Upper lobe of right lung (tissue), 1 donor: ENCODE data around the gene MEGF6. TPM values are rescaled to one million over a fixed set of nuclear protein-coding genes. Genes with fewer than 3 reads are reported as not detected.

Experiments
- ATAC-seq: fragments of 200-7000 bp; cut with Tn5 transposase; one replicate; pipeline ENCODE4 v1.9.1; 2020; ENCODE audit warnings: mild to moderate bottlenecking, moderate library complexity
- DNase-seq: peaks from one replicate; pipeline ENCODE4 v3.0.0-alpha.2; 2020
- H3K27ac ChIP-seq: fragments of 200-600 bp; one replicate; pipeline ENCODE4 v1.8.0; 2022
- H3K27me3 ChIP-seq: fragments of 200-600 bp; one replicate; pipeline ENCODE4 v1.8.0; 2022; ENCODE audit warnings: mild to moderate bottlenecking
- H3K36me3 ChIP-seq: fragments of 200-600 bp; one replicate; pipeline ENCODE4 v1.8.0; 2022
- H3K4me1 ChIP-seq: fragments of 200-600 bp; one replicate; pipeline ENCODE4 v1.8.0; 2022
- H3K4me3 ChIP-seq: fragments of 200-600 bp; one replicate; pipeline ENCODE4 v1.8.0; 2022; ENCODE audit warnings: mild to moderate bottlenecking
- H3K9me3 ChIP-seq: fragments of 200-600 bp; one replicate; pipeline ENCODE4 v1.8.0; 2022
- intact Hi-C: fragments of 100-400 bp; cut with DNase I; formaldehyde crosslinking; loops from one replicate; pipeline ENCODE4 v1.11.0; 2022
- total RNA-seq: library from RNA; stranded (reverse); fragmentation: NEBNext Ultra II Directional; extraction: Animal tissue kit (Norgen Biotek cat#: 25700); gene quantifications from one replicate; pipeline ENCODE4 v1.2.1, GENCODE V29; 2021
- TF ChIP-seq, protein P1 (sequence below): fragments of 200-600 bp; IDR thresholded peaks from one replicate; pipeline ENCODE4 v1.8.0; 2022; ENCODE audit warnings: antibody characterized with exemption
- donor health status: DM: no; HTN: yes; CAD: no; lungs with severe emphysema.

MEGF6 gene
- total RNA-seq, 1 donor from 2014 or later = 96.6 TPM

DNA sequence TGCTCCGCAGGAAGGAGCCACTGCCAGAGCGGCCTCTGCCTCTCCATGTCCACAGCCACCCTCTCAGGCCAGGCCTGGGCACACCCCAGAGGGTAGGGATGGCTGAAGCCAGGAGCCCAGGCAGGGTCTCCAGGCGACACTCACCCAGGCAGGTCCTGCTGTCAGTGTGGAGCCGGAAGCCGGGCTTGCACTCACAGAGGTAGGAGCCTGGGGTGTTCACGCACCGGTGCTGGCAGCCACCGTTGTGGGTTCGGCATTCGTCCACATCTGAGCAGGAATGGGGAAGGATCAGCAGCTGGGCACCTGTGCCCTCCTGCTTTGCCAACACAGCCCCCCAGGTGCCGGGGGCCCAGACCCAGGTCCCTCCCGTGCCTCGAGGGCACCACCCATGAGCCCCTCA is 87.3 kb downstream of the MEGF6 start:
- DNase-seq (no peak), ATAC-seq (no peak)
- Histone ChIP-seq H3K4me1 (peaks cover 3% of the 10 kb centered on the region), H3K4me3 (no peak overlapping the region), H3K9me3 (no peaks in the 10 kb centered on the region), H3K36me3 (no peaks in the 10 kb centered on the region), H3K27me3 (no peaks in the 10 kb centered on the region), H3K27ac (no peak overlapping the region)
- TF ChIP-seq, protein P1, sequence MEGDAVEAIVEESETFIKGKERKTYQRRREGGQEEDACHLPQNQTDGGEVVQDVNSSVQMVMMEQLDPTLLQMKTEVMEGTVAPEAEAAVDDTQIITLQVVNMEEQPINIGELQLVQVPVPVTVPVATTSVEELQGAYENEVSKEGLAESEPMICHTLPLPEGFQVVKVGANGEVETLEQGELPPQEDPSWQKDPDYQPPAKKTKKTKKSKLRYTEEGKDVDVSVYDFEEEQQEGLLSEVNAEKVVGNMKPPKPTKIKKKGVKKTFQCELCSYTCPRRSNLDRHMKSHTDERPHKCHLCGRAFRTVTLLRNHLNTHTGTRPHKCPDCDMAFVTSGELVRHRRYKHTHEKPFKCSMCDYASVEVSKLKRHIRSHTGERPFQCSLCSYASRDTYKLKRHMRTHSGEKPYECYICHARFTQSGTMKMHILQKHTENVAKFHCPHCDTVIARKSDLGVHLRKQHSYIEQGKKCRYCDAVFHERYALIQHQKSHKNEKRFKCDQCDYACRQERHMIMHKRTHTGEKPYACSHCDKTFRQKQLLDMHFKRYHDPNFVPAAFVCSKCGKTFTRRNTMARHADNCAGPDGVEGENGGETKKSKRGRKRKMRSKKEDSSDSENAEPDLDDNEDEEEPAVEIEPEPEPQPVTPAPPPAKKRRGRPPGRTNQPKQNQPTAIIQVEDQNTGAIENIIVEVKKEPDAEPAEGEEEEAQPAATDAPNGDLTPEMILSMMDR = no peak
- intact Hi-C loops = no loop called here

DNA sequence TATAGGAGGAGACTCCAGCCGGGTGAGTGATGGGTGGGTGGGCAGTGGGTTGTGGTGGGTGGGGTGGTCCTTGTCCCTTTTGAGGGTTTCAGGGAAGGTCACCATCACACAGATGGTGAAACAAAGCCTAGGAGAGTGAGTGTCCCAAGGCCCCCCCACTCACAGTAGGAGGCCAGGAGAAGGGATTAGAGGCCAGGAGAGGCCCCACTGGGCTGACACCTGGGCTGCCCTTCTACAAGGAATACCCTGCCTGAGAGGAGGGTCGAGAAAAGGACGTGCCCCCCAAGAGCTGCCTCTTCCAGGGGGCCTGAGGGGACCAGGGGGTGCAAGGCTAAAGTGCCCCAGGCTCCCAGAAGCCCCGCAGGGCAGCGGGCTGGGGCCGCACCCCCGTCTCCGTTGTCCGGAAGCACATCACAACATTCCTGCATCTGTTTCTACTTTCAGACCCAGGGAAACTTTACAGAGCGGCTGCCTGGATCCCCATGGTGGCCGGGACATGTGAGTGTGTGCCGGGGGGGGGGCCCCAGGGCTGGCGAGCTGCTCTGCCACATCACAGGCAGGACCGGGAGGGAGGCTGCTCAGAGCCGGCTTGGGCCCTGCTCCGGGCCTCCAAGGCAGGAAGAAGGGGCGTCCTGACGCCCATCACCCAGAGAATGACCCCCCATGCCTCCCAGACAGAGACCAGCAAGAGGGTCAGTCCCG is 88.6 kb downstream of the MEGF6 start:
- no peak overlapping the region for H3K4me3 ChIP-seq
- TF ChIP-seq, protein P1 = no peak
- no peak for ATAC-seq
- H3K4me1 ChIP-seq = no peaks in the 10 kb centered on the region
- intact Hi-C loops = no loop called here
- no peak overlapping the region for H3K27ac ChIP-seq
- H3K9me3 ChIP-seq = no peaks in the 10 kb centered on the region
- DNase-seq = no peak
- no peaks in the 10 kb centered on the region for H3K27me3 ChIP-seq
- H3K36me3 ChIP-seq = no peaks in the 10 kb centered on the region

DNA sequence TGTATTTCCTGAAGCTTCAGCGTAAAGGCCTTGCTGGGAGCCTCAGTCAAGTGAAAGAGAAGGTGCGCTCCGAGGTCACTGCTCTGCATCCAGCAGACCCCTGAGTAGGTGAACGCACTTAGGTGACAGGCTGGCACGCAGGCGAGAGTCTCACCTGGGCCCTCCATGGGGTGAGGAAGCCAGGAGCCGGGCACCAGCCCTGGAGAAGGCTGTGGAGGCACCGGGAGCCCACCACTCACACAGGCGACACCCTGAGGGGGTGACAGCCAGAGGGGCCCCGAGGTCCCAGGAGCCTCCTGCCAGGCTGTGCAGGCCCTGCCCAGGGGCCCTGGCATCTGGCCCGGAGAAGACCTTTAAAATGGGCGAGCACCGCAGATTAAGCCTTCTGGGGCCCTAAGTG is 89.2 kb downstream of the MEGF6 start:
- Histone ChIP-seq H3K4me3 (no peak overlapping the region), H3K36me3 (no peaks in the 10 kb centered on the region), H3K27ac (no peak overlapping the region), H3K27me3 (no peaks in the 10 kb centered on the region), H3K4me1 (no peaks in the 10 kb centered on the region), H3K9me3 (no peaks in the 10 kb centered on the region)
- DNase-seq (no peak), ATAC-seq (no peak)
- TF ChIP-seq, protein P1 = no peak
- intact Hi-C loops = no loop called here

DNA sequence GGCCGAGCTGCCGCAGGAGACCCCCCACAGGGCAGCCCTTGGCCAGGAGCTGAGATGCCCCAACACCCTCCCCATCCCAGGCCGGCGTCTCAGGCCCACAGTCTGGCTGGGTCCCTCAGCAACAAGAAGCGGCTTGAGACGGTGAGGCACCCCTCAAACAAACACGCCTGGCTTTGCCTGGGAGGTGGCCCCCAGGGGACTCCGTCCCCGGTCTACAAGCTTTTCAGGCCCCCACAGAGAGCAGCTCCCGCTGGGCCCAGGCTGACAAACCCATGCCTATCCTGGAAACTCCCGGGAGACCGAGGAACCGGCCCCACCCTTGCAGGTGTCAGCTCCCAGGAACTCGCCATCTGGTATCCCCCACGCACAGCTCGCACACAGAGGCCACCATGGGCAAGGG is 89.9 kb downstream of the MEGF6 start:
- no peak for ATAC-seq

DNA sequence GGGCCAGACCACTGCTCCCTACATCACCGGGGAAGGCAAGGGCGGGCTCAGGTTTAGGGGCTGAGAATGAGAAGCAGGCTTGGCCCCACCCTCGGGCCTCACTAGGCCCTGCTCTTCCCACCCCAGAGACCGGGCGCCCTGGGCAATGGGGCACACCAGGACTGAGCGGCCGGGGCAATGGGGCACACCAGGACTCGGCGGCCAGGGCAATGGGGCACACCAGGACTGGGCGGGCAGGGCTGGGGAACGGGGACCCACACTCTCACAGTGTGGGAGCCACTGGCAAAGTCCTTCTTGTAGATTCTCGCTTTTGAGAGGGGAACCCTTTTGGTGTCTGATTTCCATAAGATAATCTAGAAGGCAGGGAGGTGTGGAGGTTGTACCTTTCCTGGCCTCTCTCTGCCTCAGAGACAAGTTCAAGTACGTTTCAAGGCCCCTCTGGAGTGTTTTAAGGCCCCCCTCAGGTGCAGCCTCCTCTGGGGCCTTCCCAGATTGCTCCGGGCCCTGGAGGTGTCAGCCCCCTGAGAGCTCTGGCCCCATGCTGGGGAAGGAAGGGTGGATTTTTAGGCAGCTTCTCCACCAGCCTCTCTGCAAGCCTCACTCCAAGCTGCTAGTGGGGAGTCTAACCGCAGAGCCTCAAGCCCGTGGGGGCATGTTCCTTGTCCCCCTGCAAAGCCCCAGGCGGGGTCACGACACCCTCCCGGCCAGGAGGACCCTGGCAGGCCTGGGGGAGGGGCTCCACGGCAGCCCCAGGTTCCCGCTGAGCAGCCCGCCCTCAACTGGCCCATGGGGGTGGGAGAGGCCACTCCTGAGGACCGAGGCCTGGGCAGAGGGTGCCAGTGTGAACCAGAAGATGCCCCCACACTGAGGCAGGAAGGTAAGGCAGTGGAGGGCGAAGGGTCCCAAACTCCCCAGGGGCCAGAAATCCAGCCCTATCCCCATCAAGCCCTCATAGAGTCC is 90.6 kb downstream of the MEGF6 start:
- H3K27ac ChIP-seq = no peak overlapping the region
- no peak for ATAC-seq
- no peaks in the 10 kb centered on the region for H3K4me1 ChIP-seq
- no peak overlapping the region for H3K4me3 ChIP-seq
- H3K27me3 ChIP-seq = no peaks in the 10 kb centered on the region
- intact Hi-C loops = no loop called here
- TF ChIP-seq, protein P1 = no peak
- no peaks in the 10 kb centered on the region for H3K9me3 ChIP-seq
- no peaks in the 10 kb centered on the region for H3K36me3 ChIP-seq
- no peak for DNase-seq

More for the DNA sequence above, 89.9 kb downstream of the MEGF6 start:
- no peak for DNase-seq
- no peaks in the 10 kb centered on the region for H3K36me3 ChIP-seq
- intact Hi-C loops = no loop called here
- no peak overlapping the region for H3K4me3 ChIP-seq
- TF ChIP-seq, protein P1 = no peak
- no peaks in the 10 kb centered on the region for H3K4me1 ChIP-seq
- H3K27ac ChIP-seq = no peak overlapping the region
- no peaks in the 10 kb centered on the region for H3K9me3 ChIP-seq
- H3K27me3 ChIP-seq = no peaks in the 10 kb centered on the region
